GM23248 (cell line): Measurements from ENCODE around the gene VAV2.

Source experiments
- EZH2 ChIP-seq: fragments of 200-600 bp; sonication (generic); IDR thresholded peaks from 2 replicates; pipeline ENCODE4 v1.6.1; 2018; ENCODE audit warnings: antibody characterized with exemption, mild to moderate bottlenecking; ENCODE audit not compliant: insufficient read depth, poor library complexity, severe bottlenecking
- EZH2phosphoT487 ChIP-seq: fragments of 200-600 bp; sonication (generic); IDR thresholded peaks from 2 replicates; pipeline ENCODE4 v1.6.1; 2018; ENCODE audit warnings: antibody characterized with exemption, moderate library complexity, mild to moderate bottlenecking, low read depth; ENCODE audit not compliant: insufficient read depth

DNA sequence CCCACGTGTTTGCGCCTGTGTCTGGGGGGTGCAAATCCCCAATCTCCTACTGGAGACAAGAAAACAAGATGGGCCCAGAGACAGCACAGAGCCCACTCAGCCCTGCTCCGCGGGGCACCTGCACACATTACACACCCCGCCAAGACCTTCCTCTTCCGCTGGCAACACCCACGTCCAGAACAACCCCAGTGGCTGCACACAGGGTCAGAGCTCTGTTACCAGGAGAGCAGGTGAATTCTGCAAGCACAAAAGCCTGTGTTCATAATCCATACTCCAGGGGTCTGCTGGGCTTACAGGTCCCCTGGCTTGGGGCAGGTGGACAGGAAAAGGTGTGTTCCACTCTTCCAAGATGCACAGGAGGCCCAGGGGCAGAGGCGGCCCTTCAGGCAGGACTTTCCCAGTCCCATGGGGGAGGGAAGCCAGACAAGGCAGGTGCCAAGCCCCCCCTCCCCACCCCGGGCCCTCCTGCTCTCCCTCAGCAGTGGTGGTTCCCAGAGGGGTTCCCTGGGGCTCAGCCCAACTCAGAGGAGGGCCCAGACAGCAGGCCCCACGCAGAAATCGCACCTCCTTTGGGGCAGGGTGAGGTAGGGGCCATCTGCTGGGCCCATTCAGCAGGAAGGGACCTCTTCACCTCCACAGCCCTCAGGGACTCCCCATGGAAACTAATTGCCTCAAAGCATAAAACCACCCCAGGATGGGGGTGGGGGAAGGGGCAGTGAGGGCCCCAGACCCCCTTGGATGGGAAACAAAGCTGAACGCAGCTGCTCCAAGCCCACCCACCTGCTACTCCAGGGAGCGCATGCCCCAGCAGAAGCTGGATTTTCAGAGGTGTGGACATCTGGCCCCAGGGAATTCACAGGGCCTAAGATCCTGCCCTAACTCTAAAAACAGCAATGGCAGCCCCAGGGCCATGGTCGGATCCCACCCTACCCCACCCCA lies 105.3 kb downstream of the VAV2 start:
- TF ChIP-seq EZH2 (no peak), EZH2phosphoT487 (no peak)
